ENCODE data around the gene LSM8.
"Not testable (repeated sequence)": the region's sequence is repeated elsewhere in the genome, so short reads cannot be mapped to it uniquely, and the experiment has no call there.

The LSM8 gene

DNA sequence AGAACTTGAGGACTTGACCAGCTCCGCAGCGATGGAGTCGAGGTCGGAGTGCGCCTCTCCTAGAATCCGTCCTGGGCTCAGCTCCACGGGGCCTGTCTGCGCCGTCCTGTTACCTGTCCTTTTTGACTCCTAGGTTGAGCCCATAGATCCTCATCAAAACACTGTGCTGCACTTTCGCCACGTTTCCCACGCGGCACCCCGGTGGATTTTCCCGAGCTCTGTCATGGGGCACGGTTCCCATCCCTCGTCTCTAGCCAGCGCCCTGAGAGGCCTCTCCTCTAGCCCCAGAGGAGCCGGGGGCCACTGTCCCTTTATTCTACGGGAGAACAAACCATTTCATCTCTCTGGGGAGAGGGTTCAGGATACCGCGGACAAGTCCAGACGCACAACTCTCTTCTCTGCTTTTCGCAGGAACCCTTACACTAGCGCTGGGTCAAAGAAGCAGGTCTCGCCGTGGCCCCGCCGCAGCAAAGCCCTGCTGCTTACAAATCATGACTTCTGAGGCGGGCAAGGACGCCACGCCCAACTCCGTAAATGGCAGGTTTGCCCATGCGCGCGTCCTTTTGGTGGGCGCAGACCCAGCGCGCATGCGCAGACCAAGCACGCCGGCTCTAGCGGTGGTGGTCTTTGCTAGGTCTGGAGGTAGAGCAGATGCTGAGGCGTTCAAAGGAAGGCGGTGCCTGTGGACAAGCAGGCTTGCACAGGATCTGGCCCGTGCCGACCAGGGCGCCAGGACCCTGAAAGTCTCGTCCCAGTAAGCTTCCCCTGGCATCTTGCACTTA, 30.3 kb downstream of the LSM8 start:
- DNase-seq: peak; percentile 26

GRCh38 chr7:118214833-118215182, 30.8 kb downstream of the LSM8 start:
- DNase-seq: no peak

- no peak for DNase-seq
Measured at GRCh38 chr7:118217210-118217619, 33.3 kb downstream of the LSM8 start.

- DNase-seq: no peak
Measured at GRCh38 chr7:118218413-118219156, 34.6 kb downstream of the LSM8 start.

- no peak for DNase-seq
Measured at GRCh38 chr7:118219157-118219512, 35.2 kb downstream of the LSM8 start.

- no peak for DNase-seq
Measured at GRCh38 chr7:118220583-118220982, 36.6 kb downstream of the LSM8 start.

GRCh38 chr7:118222591-118222990, 38.6 kb downstream of the LSM8 start:
- DNase-seq: no peak

DNA sequence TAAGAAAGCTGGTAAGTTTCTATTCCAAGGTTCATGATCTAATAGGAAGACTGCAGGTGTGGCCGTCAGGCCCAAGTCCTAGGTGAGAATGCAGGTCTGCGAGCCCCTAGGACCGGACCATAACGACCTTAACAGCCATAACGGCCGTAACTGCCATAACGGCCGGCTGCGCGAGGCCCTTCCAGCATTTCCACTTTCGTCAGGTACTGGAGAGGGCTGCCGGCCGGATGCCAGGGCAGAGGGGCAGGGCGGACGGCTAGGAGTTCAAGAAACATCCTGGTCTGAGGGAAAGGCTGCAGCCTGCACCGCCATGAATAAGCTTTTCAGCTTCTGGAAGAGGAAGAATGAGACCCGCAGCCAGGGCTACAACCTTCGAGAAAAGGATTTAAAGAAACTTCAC, 40.6 kb downstream of the LSM8 start, which contains the start of gene ANKRD7:
TSS of gene ANKRD7 (plus strand) at position 184 of the 400 bp plus-strand sequence. CDS start at position 311, 127 bp downstream.
- no peak for DNase-seq

DNA sequence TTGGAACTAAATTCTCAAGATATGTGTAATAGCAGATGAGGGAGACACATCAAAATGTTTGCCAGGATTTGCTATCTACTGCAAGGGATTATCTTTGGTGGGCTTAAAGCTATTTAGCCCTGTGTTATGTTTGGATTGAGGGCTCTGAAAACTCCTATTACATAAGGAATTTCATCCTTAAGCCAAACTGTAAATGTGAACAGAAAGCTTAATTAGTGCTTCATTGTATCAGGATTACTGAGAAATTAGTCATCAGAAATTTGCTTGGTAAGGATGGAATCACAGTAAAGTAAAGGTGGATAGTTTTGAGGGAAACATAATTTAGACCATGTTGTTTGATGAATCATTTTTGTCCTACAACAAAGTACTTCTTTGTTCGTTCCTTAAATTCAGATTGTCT, 48.9 kb downstream of the LSM8 start:
- no peak for DNase-seq

DNA sequence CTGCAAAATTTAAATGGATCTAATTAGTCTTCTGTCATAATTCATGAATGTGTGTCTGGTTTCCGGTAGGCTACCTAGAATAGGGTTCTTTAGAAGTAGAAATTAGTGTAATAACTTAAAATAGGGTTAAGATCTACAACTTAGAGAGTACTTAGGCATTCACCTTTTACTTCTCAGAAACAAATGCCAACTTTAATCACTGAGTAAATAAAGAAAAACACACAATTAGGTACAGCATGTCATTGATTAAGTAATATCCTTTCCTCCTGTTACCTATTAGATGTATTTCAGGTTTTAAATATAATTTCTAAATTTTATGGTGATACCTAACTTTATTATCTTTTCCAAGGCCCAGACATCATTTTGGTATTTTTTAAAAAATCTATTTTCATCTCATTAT, 49.8 kb downstream of the LSM8 start:
- no peak for DNase-seq

DNA sequence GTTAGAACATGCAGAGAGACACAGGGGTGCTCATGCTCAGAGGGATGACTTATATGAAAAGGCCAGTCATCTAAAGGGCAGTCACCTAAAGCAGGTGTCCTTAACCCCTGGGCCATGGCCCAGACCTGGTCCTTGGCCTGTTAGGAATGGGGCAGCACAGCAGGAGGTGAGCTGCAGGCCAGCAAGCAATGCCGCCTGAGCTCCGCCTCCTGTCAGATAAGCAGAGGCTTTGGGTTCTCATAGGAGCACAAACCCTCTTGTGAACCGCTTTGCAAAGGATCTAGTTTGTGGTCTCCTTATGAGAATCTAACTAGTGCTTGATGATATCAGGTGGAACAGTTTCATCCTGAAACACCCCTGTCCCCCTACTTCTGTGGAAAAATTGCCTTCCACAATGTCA, 55.0 kb downstream of the LSM8 start:
- no peak for DNase-seq

DNA sequence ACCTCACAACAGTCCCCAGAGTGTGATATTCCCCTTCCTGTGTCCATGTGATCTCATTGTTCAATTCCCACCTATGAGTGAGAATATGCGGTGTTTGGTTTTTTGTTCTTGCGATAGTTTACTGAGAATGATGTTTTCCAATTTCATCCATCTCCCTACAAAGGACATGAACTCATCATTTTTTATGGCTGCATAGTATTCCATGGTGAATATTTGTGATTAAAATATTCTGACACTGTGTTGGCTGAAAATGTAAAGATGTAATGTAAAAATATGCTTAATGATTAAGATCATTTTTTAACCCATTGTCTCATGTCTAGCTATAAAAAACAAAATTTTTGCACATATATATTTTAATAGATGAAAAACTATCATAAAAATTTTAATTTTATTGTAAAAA, 56.4 kb downstream of the LSM8 start:
- not testable (repeated sequence) for DNase-seq

Measured in effector CD4-positive, alpha-beta T cell (primary cell).